HG03469 (cell line): ENCODE measurements around the gene H19.

Source experiments
- ATAC-seq: cut with Tn5 transposase; IDR thresholded peaks from one replicate; pipeline ENCODE4 v1.9.1; 2021; ENCODE audit warnings: mild to moderate bottlenecking, moderate library complexity, moderate number of reproducible peaks; ENCODE audit not compliant: unreplicated experiment

H19 gene

GRCh38 chr11:1948389-1948788 is 49.3 kb downstream of the H19 start:
- ATAC-seq = no peak

GRCh38 chr11:1947592-1948237 is 49.9 kb downstream of the H19 start:
- ATAC-seq = no peak

- ATAC-seq = no peak
Measured at GRCh38 chr11:1946812-1947484, 50.7 kb downstream of the H19 start, which contains the start of gene MRPL23. TSS of gene MRPL23 (plus strand) at chr11:1947332. CDS start at chr11:1947363, 31 bp downstream.
